ENCODE measurements around the gene ALOX15B. TPM values are rescaled to one million over a fixed set of nuclear protein-coding genes. Genes with fewer than 3 reads are reported as not detected.

ALOX15B gene
- total and polyA plus RNA-seq, 10 of the 15 experiments (the other 5 are each of a cell fraction or from before 2014, with no cell fraction given): 0.01 TPM; not detected in 9

DNA sequence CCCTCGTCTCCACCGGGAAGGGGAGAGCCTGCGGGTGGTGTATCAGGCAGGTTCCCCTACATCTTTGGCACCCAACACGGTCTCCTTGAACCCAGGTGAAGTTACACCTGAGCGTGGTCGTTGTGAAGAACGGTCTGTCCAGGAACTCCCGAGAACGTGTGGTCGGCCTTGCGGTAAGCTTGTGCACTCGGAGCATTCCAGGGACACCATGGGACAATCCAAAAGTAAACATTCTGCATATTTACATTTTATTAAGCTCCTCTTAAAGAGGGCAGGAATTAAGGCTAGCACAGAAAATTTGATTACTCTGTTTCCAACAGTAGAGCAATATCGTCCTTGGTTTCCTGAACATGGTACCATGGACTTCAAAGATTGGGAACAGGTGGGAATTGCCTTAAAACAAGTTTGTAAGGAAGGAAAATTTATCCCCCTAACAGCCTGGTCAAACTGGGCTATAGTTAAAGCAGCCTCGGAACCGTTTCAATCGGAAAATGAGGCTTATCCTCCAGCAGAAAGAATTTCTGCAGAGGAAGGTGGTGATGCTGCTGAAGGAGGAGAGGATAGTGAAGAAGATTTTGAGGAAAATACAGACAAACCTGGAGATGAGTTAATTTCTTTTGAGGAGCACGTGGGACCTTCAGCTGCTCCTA lies 18.2 kb downstream of the ALOX15B start:
- no peak overlapping the region for H3K9ac ChIP-seq (ENCODE audit: control insufficient read depth, insufficient read depth, low read length)
- no peak overlapping the region for H3K27ac ChIP-seq (ENCODE audit: control insufficient read depth, insufficient read depth)
- no peaks in the 10 kb centered on the region for H4K20me1 ChIP-seq (ENCODE audit: control insufficient read depth, insufficient read depth)
- H3K4me3 ChIP-seq: no peak overlapping the region
- no peak overlapping the region for H2AFZ ChIP-seq (ENCODE audit: control insufficient read depth, low read depth, low read length)
- 77% methylated on average over 17 of the region's 17 CpGs for WGBS (ENCODE audit: insufficient coverage, insufficient replicate concordance, low lambda C conversion rate, missing lambda C conversion rate)
- SMC1A ChIA-PET (ENCODE audit: uncharacterized antibody, unreplicated experiment): interaction anchor here (0.6 to 4.0 kb wide), 26 partner anchors 15 to 314 kb away, joined by 3 to 31 read pairs (median 4); partner anchors contain the start of genes ALOX15B, ALOXE3, CNTROB and GUCY2D
- no peaks in the 10 kb centered on the region for H3K36me3 ChIP-seq (ENCODE audit: control insufficient read depth in 2 of 2, insufficient read depth in 2 of 2, low read length in 1 of 2)
- in situ Hi-C loops (cut with MboI): no loop called here
- CTCF ChIA-PET: interaction anchor here (0.6 to 8.3 kb wide), 44 partner anchors 10 to 369 kb away, joined by 3 to 159 read pairs (median 6); partner anchors contain the start of genes ALOX12B, ALOX15B, ALOXE3 and CNTROB
- intact Hi-C loops (cut with micrococcal nuclease; ENCODE audit: unreplicated experiment): loop anchor here (1.0 to 5.0 kb wide), 5 partner anchors 40 to 315 kb away; partner anchors contain the start of gene NAA38
- H3K9me3 ChIP-seq (replicated peaks; ENCODE audit: control insufficient read depth, insufficient read depth, low read length): no peaks in the 10 kb centered on the region
- H3K79me2 ChIP-seq (ENCODE audit: control insufficient read depth, insufficient read depth, low read length): no peaks in the 10 kb centered on the region
- no peak overlapping the region for H3K4me2 ChIP-seq (ENCODE audit: control insufficient read depth, insufficient read depth)
- RAD21 ChIA-PET (ENCODE audit: unreplicated experiment): interaction anchor here (0.8 to 4.1 kb wide), 19 partner anchors 15 to 313 kb away, joined by 3 to 21 read pairs (median 6); partner anchors contain the start of genes AURKB, NAA38 and RNF227
- H3K27me3 ChIP-seq (replicated peaks in 1 of 2; ENCODE audit: control insufficient read depth in 2 of 2, insufficient read depth in 2 of 2, low read length in 1 of 2): peaks cover 0 to 4% of the 10 kb centered on the region in 2 experiments; a peak in 1 of 4 replicates
- H3K4me1 ChIP-seq (ENCODE audit: control insufficient read depth, insufficient read depth, low read length): peaks cover 14% of the 10 kb centered on the region
- FAIRE-seq (no peak), DNase-seq (ENCODE audit: low read depth, low spot score) (no peak), ATAC-seq (no peak)
- no TSS peak for BruUV-seq (replicated peaks)
- TF ChIP-seq EP300 (IDR thresholded peaks at IDR 0.05; ENCODE audit: borderline replicate concordance in 1 of 2, control insufficient read depth in 1 of 2, low read depth in 2 of 2, low read length in 2 of 2): no peak
- TF ChIP-seq POLR2AphosphoS5 (IDR thresholded peaks at IDR 0.05; ENCODE audit: low read length): no peak
- TF ChIP-seq POLR2AphosphoS2 (IDR thresholded peaks at IDR 0.05; ENCODE audit: low read depth, low read length): no peak
- TF ChIP-seq PML (IDR thresholded peaks at IDR 0.05; ENCODE audit: low read length): no peak
- no peak for TF ChIP-seq ZBTB11 (CRISPR knock-in tag; IDR thresholded peaks at IDR 0.05)
- no peak for TF ChIP-seq SMC3 (IDR thresholded peaks at IDR 0.05; ENCODE audit: borderline replicate concordance, low read length)
- TF ChIP-seq, protein P1, sequence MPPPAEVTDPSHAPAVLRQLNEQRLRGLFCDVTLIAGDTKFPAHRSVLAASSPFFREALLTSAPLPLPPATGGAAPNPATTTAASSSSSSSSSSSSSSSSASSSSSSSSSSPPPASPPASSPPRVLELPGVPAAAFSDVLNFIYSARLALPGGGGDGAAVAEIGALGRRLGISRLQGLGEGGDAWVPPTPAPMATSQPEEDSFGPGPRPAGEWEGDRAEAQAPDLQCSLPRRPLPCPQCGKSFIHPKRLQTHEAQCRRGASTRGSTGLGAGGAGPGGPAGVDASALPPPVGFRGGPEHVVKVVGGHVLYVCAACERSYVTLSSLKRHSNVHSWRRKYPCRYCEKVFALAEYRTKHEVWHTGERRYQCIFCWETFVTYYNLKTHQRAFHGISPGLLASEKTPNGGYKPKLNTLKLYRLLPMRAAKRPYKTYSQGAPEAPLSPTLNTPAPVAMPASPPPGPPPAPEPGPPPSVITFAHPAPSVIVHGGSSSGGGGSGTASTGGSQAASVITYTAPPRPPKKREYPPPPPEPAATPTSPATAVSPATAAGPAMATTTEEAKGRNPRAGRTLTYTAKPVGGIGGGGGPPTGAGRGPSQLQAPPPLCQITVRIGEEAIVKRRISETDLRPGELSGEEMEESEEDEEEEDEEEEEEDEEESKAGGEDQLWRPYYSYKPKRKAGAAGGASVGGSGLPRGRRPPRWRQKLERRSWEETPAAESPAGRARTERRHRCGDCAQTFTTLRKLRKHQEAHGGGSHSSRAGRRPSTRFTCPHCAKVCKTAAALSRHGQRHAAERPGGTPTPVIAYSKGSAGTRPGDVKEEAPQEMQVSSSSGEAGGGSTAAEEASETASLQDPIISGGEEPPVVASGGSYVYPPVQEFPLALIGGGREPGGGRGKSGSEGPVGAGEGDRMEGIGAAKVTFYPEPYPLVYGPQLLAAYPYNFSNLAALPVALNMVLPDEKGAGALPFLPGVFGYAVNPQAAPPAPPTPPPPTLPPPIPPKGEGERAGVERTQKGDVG (CRISPR knock-in tag; IDR thresholded peaks at IDR 0.05): no peak
- TF ChIP-seq IRF3 (IDR thresholded peaks at IDR 0.05): no peak
- POLR2A ChIA-PET: interaction anchor here (0.6 to 1.3 kb wide), 3 partner anchors 13 to 125 kb away, joined by 3 to 4 read pairs (median 3); partner anchors contain the start of genes CNTROB and TRAPPC1
